Tibial nerve (tissue), 4 donors: ENCODE results near the gene STON2. TPM values are rescaled to one million over a fixed set of nuclear protein-coding genes. Genes with fewer than 3 reads are reported as not detected.
A peak's percentile ranks its signal among the peaks of the same experiment; 100 is the strongest.

Source experiments
- DNase-seq, 2 donors: peaks; one replicate each; pipeline ENCODE4 v3.0.0-alpha.2; 2019; ENCODE audit warnings: low spot score in 2 of 2
- H3K27ac ChIP-seq, 4 donors: fragments of 200-600 bp; sonication (generic) in 3 of 4; one replicate each; pipeline ENCODE4 v1.5.1; 2017 to 2019; ENCODE audit warnings: mild to moderate bottlenecking in 1 of 4
- H3K27me3 ChIP-seq, 2 donors: fragments of 200-600 bp; sonication (generic) in 1 of 2; one replicate each; pipeline versions ENCODE4 v1.5.1 to v1.6.0; 2017 to 2019
- H3K36me3 ChIP-seq, 3 donors: fragments of 200-600 bp; sonication (generic); one replicate each; pipeline ENCODE4 v1.5.1; 2018 to 2019
- H3K4me1 ChIP-seq, 4 donors: fragments of 200-600 bp; sonication (generic) in 3 of 4; one replicate each; pipeline ENCODE4 v1.5.1; 2017 to 2019
- H3K4me3 ChIP-seq, 4 donors: fragments of 200-600 bp; sonication (generic) in 3 of 4; one replicate each; pipeline ENCODE4 v1.5.1; 2017 to 2019; ENCODE audit warnings: mild to moderate bottlenecking in 1 of 4, moderate library complexity in 1 of 4
- H3K9me3 ChIP-seq, 4 donors: fragments of 200-600 bp; sonication (generic) in 3 of 4; one replicate each; pipeline ENCODE4 v1.5.1; 2017 to 2019
- EP300 ChIP-seq, 2 donors: sonication (generic); formaldehyde crosslinking; IDR thresholded peaks; one replicate each; pipeline ENCODE4 v1.6.1; 2017; ENCODE audit warnings: antibody characterized with exemption in 2 of 2, mild to moderate bottlenecking in 1 of 2
- POLR2A ChIP-seq, 2 donors: fragments of 450-650 bp; IDR thresholded peaks; one replicate each; pipeline ENCODE4 v1.6.1; 2017; ENCODE audit warnings: antibody characterized with exemption in 2 of 2, mild to moderate bottlenecking in 2 of 2, moderate library complexity in 2 of 2
- WGBS, 2 donors: methylation state at CpG; one replicate each; pipeline ENCODE4 v1.1.5; 2018; 5-methylcytosine and 5-hydroxymethylcytosine counted together
- total RNA-seq, 4 donors: library from RNA; depleted of rRNA; stranded (reverse); fragments of >200 nt; gene quantifications; one replicate each; pipeline ENCODE4 v1.1.0, GENCODE V29; 2016
- TF ChIP-seq, protein P1 (sequence below), 5 experiments: fragments of 200-600 bp in 3 of 5; fragments of 450-650 bp in 2 of 5; sonication (generic) in 3 of 5; IDR thresholded peaks; one replicate each; pipeline ENCODE4 v1.5.1; 2016 to 2019; ENCODE audit warnings: antibody characterized with exemption in 5 of 5, mild to moderate bottlenecking in 3 of 5, moderate library complexity in 2 of 5

The STON2 gene
- total RNA-seq, 4 donors from 2014 or later = 21.6 to 62.0 (median 34.7) TPM

- 93 to 94% methylated on average over 2 of the region's 2 CpGs for WGBS, 2 donors
- Histone ChIP-seq H3K9me3 (no peaks in the 10 kb centered on the region), H3K27ac (peak overlapping the region in 2 of 4 donors; percentile 73 to 85), H3K4me1 (peaks cover 0 to 27% (median 9%) of the 10 kb centered on the region in 4 donors), H3K36me3 (no peaks in the 10 kb centered on the region), H3K27me3 (no peaks in the 10 kb centered on the region), H3K4me3 (no peak overlapping the region)
- TF ChIP-seq EP300 (IDR thresholded peaks at IDR 0.05) (peak in 1 of 2 donors; percentile 31), POLR2A (IDR thresholded peaks at IDR 0.05) (no peak)
- DNase-seq = peak in 1 of 2 donors; percentile 41
These were observed 1.4 kb upstream of the STON2 start for GRCh38 chr14:81401420-81402122.

DNA sequence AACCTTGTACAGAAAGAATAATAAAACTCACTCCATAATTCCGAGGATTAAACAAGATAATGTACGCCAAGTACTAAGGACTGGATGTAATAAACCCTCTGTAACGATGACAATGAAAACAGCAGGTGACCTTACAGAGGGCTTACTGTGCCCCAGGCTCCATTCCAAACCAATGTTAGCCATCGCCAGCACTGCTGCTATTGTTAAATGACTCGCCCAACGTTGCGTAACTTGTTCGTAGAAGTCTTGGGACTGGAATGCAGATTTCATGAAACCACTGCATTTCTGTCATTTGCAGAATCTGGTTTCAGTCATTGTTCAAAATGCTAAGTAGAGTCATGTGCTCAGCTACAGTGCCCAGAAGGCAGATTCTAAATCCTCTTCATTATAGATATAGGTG, 728 bp upstream of the STON2 start:
- WGBS, 2 donors = 41 to 42% methylated on average over 8 of the region's 8 CpGs
- TF ChIP-seq, protein P1, sequence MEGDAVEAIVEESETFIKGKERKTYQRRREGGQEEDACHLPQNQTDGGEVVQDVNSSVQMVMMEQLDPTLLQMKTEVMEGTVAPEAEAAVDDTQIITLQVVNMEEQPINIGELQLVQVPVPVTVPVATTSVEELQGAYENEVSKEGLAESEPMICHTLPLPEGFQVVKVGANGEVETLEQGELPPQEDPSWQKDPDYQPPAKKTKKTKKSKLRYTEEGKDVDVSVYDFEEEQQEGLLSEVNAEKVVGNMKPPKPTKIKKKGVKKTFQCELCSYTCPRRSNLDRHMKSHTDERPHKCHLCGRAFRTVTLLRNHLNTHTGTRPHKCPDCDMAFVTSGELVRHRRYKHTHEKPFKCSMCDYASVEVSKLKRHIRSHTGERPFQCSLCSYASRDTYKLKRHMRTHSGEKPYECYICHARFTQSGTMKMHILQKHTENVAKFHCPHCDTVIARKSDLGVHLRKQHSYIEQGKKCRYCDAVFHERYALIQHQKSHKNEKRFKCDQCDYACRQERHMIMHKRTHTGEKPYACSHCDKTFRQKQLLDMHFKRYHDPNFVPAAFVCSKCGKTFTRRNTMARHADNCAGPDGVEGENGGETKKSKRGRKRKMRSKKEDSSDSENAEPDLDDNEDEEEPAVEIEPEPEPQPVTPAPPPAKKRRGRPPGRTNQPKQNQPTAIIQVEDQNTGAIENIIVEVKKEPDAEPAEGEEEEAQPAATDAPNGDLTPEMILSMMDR (IDR thresholded peaks at IDR 0.05) = no peak
- TF ChIP-seq POLR2A (IDR thresholded peaks at IDR 0.05) (no peak), EP300 (IDR thresholded peaks at IDR 0.05) (peak; percentile 33 to 89)
- H3K27me3 ChIP-seq = no peaks in the 10 kb centered on the region
- no peak overlapping the region for H3K4me3 ChIP-seq
- peak; percentile 59 to 91 for DNase-seq
- peaks cover 0 to 2% (median 0%) of the 10 kb centered on the region in 3 donors for H3K36me3 ChIP-seq
- no peaks in the 10 kb centered on the region for H3K9me3 ChIP-seq
- peak overlapping the region in 2 of 4 donors; percentile 73 to 88 for H3K27ac ChIP-seq
- H3K4me1 ChIP-seq = peaks cover 0 to 26% (median 9%) of the 10 kb centered on the region in 4 donors

DNA sequence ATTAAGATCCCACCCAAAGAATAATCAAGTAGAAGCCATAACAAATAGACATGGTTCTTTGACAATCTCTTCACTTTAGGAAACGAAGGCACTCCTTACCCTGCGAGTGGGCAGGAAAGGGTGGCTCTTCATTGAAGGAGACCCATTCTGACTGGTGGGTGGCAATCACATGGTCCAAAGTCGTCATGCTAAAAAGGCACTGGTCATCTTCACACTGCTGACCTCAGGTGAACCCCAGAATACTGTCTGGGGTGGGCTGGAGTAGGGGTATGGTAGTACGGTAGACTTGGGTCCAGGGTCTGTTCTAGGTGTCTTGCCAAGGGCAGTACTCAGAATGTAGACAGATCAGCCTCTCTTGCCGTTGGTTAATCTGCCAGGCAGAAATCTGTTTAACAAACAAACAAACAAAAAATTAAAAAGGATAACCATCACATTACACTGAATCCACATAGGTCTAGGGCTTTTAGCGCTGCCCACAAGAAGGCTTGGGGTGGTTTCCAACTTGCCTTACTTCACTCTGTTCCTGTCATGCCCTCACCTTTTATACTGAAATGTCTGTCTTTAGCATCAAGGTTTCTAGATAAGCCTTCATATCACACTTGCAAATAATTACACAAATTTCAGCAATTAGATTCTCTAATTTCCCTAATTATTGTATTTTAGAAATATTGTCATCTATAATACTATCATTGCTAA, 1.8 kb downstream of the STON2 start:
- Histone ChIP-seq H3K36me3 (peaks cover 0 to 25% (median 0%) of the 10 kb centered on the region in 3 donors), H3K9me3 (no peaks in the 10 kb centered on the region), H3K4me1 (peaks cover 0 to 26% (median 9%) of the 10 kb centered on the region in 4 donors), H3K27me3 (no peaks in the 10 kb centered on the region), H3K4me3 (no peak overlapping the region), H3K27ac (peak overlapping the region in 1 of 4 donors; percentile 28)
- 84 to 85% methylated on average over 6 of the region's 6 CpGs for WGBS, 2 donors
- TF ChIP-seq POLR2A (IDR thresholded peaks at IDR 0.05) (no peak), EP300 (IDR thresholded peaks at IDR 0.05) (no peak)
- TF ChIP-seq, protein P1 (IDR thresholded peaks at IDR 0.05) = no peak
- no peak for DNase-seq

- peaks cover 0 to 17% (median 5%) of the 10 kb centered on the region in 4 donors for H3K4me1 ChIP-seq
- no peak for DNase-seq
- WGBS, 2 donors = 96% methylated on average over 7 of the region's 7 CpGs
These were observed 4.0 kb downstream of the STON2 start for GRCh38 chr14:81396113-81396512.

GRCh38 chr14:81394739-81395138, 5.4 kb downstream of the STON2 start:
- DNase-seq = no peak
- Histone ChIP-seq H3K4me3 (no peak overlapping the region), H3K9me3 (peaks cover 0 to 5% (median 0%) of the 10 kb centered on the region in 4 donors), H3K36me3 (peaks cover 0 to 25% (median 0%) of the 10 kb centered on the region in 3 donors), H3K27me3 (no peaks in the 10 kb centered on the region), H3K4me1 (peaks cover 0 to 4% (median 2%) of the 10 kb centered on the region in 4 donors), H3K27ac (no peak overlapping the region)
- TF ChIP-seq, protein P1 (IDR thresholded peaks at IDR 0.05) = no peak
- WGBS, 2 donors = 100% methylated on average over 1 of the region's 1 CpG

More at GRCh38 chr14:81396113-81396512, 4.0 kb downstream of the STON2 start:
- TF ChIP-seq, protein P1 (IDR thresholded peaks at IDR 0.05) = no peak
- no peak for TF ChIP-seq POLR2A (IDR thresholded peaks at IDR 0.05)
- TF ChIP-seq EP300 (IDR thresholded peaks at IDR 0.05) = no peak
- Histone ChIP-seq H3K36me3 (peaks cover 0 to 25% (median 0%) of the 10 kb centered on the region in 3 donors), H3K4me3 (no peak overlapping the region), H3K27ac (no peak overlapping the region), H3K9me3 (no peaks in the 10 kb centered on the region), H3K27me3 (no peaks in the 10 kb centered on the region)
